G401.6 (cell line): ENCODE measurements around the gene TANC2.
"Not testable (repeated sequence)": the region's sequence is repeated elsewhere in the genome, so short reads cannot be mapped to it uniquely, and the experiment has no call there.

Experiments
- FAIRE-seq: peaks from 2 replicates; lab custom pipeline; 2012; peaks lifted over from hg19 to GRCh38; lab: Jason Lieb, UNC

TANC2 gene

DNA sequence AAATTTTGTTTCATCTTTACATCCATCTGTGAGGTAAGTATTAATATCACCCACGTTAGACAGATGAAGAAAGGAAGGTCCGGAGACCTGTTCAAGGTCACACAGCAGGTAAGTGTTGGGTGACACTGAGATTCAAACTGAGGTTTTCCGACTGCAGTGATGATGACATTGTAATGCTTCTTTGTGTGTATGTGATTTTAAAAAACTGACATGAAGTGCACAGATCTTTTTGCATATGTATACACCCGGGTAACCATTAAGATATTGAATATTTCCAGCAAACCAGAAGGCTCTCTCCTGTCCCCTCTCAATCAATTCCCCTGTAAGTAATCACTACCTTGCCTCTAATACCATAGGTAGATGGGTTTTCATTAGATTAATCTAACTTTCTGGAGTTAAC, 1.5 kb upstream of the TANC2 start:
- no peak for FAIRE-seq

GRCh38 chr17:62965174-62965685, 805 bp upstream of the TANC2 start:
- FAIRE-seq, result no peak

- no peak for FAIRE-seq
These were observed 580 bp downstream of the TANC2 start for GRCh38 chr17:62966426-62967204.

GRCh38 chr17:62967205-62967529, 1.1 kb downstream of the TANC2 start:
- no peak for FAIRE-seq

- peak; percentile 93 for FAIRE-seq
These were observed 2.4 kb downstream of the TANC2 start for GRCh38 chr17:62968445-62968923.

DNA sequence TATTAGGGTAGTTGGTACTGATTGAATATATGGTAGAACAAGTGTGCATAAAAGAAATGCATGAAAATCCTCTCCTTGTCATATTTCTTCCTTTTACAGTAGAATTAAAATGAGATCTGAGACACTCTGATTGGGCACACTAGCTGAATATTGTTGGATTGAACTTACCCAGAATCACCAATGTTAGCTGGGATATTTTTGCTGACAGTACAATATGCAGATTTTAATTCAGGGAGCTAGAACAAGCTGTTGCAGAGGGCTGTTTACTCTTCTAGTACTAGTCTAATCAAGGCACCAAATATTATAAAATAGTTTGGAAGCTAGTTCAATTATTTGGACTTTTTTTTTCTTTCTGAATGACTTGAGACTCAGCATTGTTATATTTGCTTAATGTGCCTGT, 4.6 kb downstream of the TANC2 start:
- FAIRE-seq, result no peak

GRCh38 chr17:62971853-62972252, 5.8 kb downstream of the TANC2 start:
- FAIRE-seq, result no peak

DNA sequence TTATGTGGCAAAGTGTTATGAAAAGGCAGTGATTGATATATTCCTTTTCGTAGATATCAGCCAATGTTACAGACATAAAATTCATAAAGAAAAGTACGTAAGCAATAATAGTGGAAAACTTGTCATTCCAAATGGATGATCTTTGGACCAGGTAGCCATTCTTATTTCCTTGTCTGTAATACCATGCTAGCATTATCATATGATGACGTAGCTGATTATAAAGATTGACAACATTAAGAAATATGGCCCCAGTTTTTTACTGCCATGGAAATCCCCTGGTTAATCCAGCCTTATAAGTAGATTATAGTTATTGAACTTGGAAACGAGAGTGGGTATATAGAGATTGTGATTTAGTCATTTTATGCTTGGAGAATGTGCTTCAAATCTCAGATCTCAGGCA, 8.8 kb downstream of the TANC2 start:
- FAIRE-seq, result no peak

DNA sequence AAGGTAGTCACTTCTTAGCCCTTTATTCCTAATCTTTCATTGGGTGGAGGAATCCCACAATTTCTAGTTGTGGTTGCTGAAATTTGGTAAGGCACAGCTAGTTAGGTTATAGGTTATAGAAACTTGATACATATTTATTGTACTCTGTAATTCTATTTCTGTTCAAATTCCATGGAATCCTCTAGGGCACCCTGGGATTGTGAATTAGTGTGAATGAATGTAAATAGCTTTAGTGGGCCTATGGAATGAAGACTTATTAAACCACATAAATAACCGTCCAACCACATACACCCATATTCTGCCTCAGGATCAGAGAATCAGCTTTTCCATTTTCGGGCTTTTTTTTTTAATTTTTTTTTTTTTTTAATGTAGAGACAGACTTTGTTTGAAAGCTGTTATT, 9.2 kb downstream of the TANC2 start:
- FAIRE-seq, result no peak

GRCh38 chr17:62976643-62977231, 10.7 kb downstream of the TANC2 start:
- not testable (repeated sequence) for FAIRE-seq

DNA sequence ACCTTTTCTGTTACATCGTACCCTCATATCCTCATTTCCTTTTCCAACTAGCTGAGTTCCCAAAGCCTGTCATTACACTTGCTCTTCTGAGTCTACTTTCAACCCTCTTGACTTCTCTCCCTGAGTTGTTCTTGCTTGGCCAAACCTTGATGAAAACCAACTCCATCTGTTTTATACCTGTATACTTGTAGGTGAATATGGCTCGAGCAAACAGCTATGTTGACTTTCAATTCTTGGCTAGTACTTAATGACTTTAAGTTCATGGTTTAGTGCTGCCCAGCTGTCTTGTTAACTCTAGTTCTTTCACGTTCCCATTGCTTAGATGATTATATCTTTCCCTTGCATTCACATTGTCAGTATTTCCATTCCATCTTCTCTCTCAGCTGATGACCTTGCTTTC, 14.8 kb downstream of the TANC2 start:
- no peak for FAIRE-seq

DNA sequence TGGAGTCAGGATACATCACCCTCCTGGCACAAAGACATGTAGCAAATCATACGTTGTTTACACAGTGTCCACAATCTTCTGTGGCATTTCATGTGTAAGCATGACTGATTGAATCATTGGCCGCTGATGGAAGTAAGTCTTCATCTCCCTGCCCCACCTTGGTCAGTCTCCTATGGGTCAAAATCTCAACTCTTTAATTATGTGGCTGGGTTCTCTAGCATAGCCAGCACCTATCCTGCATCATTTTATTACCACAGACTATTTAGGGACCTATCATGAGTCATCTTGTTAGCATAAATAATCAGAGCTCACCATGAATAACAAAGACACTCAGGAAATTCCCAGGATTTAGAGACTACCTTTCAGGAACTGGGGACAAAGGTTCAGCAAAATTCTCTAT, 15.9 kb downstream of the TANC2 start:
- no peak for FAIRE-seq

DNA sequence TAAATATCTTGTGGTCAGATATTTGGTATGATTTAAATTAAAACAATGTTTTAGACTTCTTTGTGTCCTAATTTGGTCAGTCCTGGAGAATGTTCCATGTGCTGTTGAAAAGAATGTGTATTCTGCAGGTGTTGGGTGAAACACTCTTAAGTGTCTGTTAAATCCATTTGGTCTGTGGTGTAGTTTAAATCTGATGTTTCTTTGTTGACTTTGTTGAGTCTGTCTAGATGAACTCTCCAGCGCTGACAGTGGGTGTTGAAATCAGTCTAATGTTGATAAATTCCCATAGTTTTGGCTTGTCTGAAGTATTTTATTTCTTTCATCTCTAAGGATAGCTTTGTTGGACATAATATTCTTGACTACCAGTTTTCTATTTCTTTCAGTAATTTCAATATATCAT, 18.8 kb downstream of the TANC2 start:
- no peak for FAIRE-seq

DNA sequence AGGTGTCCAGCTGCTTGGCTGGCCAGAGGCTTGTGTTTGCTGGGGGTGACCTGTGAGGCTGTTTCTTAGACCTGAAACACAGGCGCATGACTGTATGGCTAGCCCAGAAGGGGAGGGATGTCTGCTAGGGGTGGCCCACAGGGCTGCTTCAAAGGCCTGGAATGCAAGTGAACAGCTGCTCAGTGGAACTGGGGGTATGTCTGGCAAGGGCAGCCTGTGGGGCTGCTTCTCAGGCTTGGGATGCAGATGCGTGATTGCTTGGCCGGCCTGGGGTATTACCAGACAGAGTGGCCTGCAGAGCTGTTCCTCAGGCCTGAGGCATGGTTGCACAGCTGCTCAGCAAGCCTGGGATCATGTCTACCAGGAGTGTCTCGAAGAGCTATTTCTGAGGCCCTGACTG, 20.5 kb downstream of the TANC2 start:
- FAIRE-seq, result no peak

DNA sequence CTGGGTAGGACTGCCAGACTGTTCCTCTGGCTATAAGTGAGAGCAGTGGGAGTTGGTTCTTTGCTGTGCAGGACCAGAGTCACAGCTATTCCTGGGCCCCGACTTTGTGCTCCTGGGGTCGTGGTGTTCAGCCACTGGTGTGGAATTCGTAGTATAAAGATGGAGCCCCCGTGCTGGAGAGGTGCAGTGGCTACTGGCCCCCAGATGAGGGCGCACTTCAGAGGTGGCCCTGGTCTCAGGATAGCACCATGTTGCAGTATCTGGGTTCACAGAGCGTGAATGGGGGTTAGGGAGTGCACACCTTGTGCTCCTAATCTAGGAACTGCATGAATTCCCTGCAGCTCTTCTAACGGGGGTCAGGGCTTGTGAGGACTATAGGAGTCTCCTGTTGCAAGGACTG, 21.1 kb downstream of the TANC2 start:
- no peak for FAIRE-seq

GRCh38 chr17:62989501-62989900, 23.5 kb downstream of the TANC2 start:
- no peak for FAIRE-seq

GRCh38 chr17:62994931-62995330, 28.9 kb downstream of the TANC2 start:
- no peak for FAIRE-seq

- no peak for FAIRE-seq
These were observed 29.4 kb downstream of the TANC2 start for GRCh38 chr17:62995377-62995885.

DNA sequence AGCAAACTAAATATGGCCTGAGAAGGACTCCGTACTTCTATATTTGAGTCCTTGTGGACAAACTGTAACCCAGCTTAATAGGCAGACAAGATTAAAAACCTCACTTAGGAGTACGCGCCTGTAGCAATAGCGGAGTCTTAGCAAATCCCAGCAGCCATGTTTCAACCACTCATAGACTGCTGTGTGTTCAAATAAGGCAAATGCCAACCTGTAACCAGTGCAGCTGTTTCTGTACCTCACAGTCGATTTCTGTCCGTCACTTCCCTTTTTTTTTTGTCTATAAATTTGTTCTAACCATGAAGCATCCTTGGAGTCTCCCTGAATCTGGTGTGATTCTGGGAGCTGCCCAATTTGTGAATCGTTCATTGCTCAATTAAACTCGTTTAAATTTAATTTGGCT, 30.2 kb downstream of the TANC2 start:
- no peak for FAIRE-seq

DNA sequence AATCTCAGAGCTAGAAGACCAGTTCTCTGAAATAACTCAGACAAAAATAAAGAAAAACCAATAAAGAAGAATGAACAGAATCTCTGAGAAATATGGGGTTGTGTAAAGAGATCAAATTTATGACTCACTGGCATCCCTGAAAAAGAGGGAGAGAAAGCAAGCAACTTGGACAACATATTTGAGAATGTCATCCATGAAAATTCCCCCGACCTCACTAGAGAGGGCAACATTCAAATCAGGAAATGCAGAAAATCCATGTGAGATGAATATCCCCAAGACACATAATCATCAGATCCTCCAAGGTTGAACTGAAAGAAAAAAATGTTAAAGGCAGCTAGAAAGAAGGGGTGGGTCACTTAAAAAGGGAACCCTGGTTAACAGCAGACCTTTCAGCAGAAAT, 32.1 kb downstream of the TANC2 start:
- FAIRE-seq, result no peak

GRCh38 chr17:62998665-62999393, 32.8 kb downstream of the TANC2 start:
- FAIRE-seq, result no peak

DNA sequence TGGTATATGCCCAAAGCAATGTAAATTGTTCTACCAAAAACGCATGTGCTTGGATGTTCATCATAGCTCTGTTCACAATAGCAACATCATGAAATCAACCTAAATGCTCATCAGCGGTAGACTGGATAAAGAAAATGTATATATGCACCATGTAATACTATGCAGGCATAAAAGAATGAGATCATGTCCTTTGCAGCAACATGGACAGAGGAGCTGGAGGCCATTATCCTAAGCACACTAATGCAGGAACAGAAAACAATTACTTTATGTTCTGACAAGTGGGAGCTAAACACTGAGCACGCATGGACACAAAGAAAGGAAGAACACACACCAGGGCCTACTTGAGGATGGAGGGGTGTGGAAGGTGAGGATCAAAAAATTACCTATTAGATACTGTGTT, 33.7 kb downstream of the TANC2 start:
- no peak for FAIRE-seq
